HEK293 (cell line): ENCODE measurements around the gene MPHOSPH9.

Experiments
- CTCF ChIA-PET: fragments of 350-600 bp; formaldehyde crosslinking; extraction: SDS; loops from one replicate; lab custom pipeline; 2021; ENCODE audit warnings: antibody characterized with exemption; lab: Yijun Ruan, JAX
- POLR2A ChIA-PET: fragments of 300-600 bp; formaldehyde crosslinking; extraction: SDS; loops from one replicate; lab custom pipeline; 2020; ENCODE audit warnings: antibody characterized with exemption, inconsistent platforms; lab: Yijun Ruan, JAX
- H3K27ac ChIP-seq: fragments of 200-500 bp; sonication (Bioruptor generic); 2 replicates; pipeline ENCODE4 v1.5.1; 2014; ENCODE audit warnings: low read depth, low read length, control low read depth, inconsistent platforms; ENCODE audit errors: extremely low read depth
- H3K36me3 ChIP-seq, 2 experiments: fragments of 200-500 bp in 1 of 2; sonication (Bioruptor generic) in 1 of 2; 1 replicate in 1 of 2; 2 replicates in 1 of 2; pipeline ENCODE4 v1.5.1; 2014 to 2017; ENCODE audit warnings: inconsistent platforms in 2 of 2, low read length in 2 of 2; ENCODE audit not compliant: control insufficient read depth in 2 of 2, insufficient read depth in 1 of 2
- H3K4me1 ChIP-seq: fragments of 200-500 bp; sonication (Bioruptor generic); 2 replicates; pipeline ENCODE4 v1.5.1; 2014; ENCODE audit warnings: mild to moderate bottlenecking, low read length, inconsistent platforms; ENCODE audit not compliant: control insufficient read depth, insufficient read depth
- H3K4me3 ChIP-seq: 2 replicates; pipeline ENCODE4 v1.5.1; 2011; ENCODE audit warnings: low read depth, mild to moderate bottlenecking, control low read depth, low read length, moderate library complexity
- H3K9me3 ChIP-seq: fragments of 200-500 bp; sonication (Bioruptor generic); 2 replicates; pipeline ENCODE4 v1.5.1; 2014; ENCODE audit warnings: low read depth, low read length, inconsistent platforms; ENCODE audit not compliant: control insufficient read depth, insufficient read depth
- BCL11A ChIP-seq: fragments of 450-650 bp; formaldehyde crosslinking; IDR thresholded peaks from 2 replicates; pipeline ENCODE4 v1.5.1; 2016; ENCODE audit warnings: low read depth, missing biosample characterization, missing genetic modification characterization
- ELK4 ChIP-seq: IDR thresholded peaks from 2 replicates; pipeline ENCODE4 v1.6.1; 2011; ENCODE audit warnings: mild to moderate bottlenecking, low read depth, low read length, borderline replicate concordance
- OVOL3 ChIP-seq: fragments of 450-650 bp; formaldehyde crosslinking; IDR thresholded peaks from 2 replicates; pipeline ENCODE4 v1.5.1; 2016; ENCODE audit warnings: missing biosample characterization, missing genetic modification characterization
- ZBTB11 ChIP-seq: fragments of 450-650 bp; formaldehyde crosslinking; conservative IDR thresholded peaks from 2 replicates; pipeline ENCODE4 v1.5.1; 2016; ENCODE audit warnings: low read depth, missing biosample characterization, missing genetic modification characterization
- ZEB2 ChIP-seq: fragments of 450-650 bp; formaldehyde crosslinking; IDR thresholded peaks from 2 replicates; pipeline ENCODE4 v1.5.1; 2016; ENCODE audit warnings: missing biosample characterization, missing genetic modification characterization
- ZNF10 ChIP-seq: fragments of 450-650 bp; formaldehyde crosslinking; IDR thresholded peaks from 2 replicates; pipeline ENCODE4 v1.5.1; 2017; ENCODE audit warnings: missing biosample characterization, missing genetic modification characterization
- ZNF202 ChIP-seq: fragments of 450-650 bp; formaldehyde crosslinking; IDR thresholded peaks from 2 replicates; pipeline ENCODE4 v1.5.1; 2016; ENCODE audit warnings: missing biosample characterization, missing genetic modification characterization, borderline replicate concordance
- ZNF266 ChIP-seq: fragments of 450-650 bp; formaldehyde crosslinking; IDR thresholded peaks from 2 replicates; pipeline ENCODE4 v1.5.1; 2016; ENCODE audit warnings: missing biosample characterization, missing genetic modification characterization, low read depth
- ZNF518A ChIP-seq: fragments of 450-650 bp; formaldehyde crosslinking; conservative IDR thresholded peaks from 2 replicates; pipeline ENCODE4 v1.5.1; 2016; ENCODE audit warnings: low read depth, missing biosample characterization, missing genetic modification characterization
- ZNF521 ChIP-seq: fragments of 450-650 bp; formaldehyde crosslinking; IDR thresholded peaks from 2 replicates; pipeline ENCODE4 v1.5.1; 2017; ENCODE audit warnings: missing biosample characterization, mild to moderate bottlenecking, missing genetic modification characterization
- ZNF548 ChIP-seq: fragments of 450-650 bp; formaldehyde crosslinking; IDR thresholded peaks from 2 replicates; pipeline ENCODE4 v1.5.1; 2016; ENCODE audit warnings: missing biosample characterization, missing genetic modification characterization
- ZNF580 ChIP-seq: fragments of 450-650 bp; formaldehyde crosslinking; IDR thresholded peaks from 2 replicates; pipeline ENCODE4 v1.5.1; 2016; ENCODE audit warnings: missing biosample characterization, missing genetic modification characterization
- ZNF623 ChIP-seq: fragments of 450-650 bp; formaldehyde crosslinking; IDR thresholded peaks from 2 replicates; pipeline ENCODE4 v1.5.1; 2016; ENCODE audit warnings: missing biosample characterization, missing genetic modification characterization

The MPHOSPH9 gene

GRCh38 chr12:123261196-123261595 lies 28.3 kb upstream of the MPHOSPH9 start:
- no peak overlapping the region for H3K27ac ChIP-seq
- ChIA-PET CTCF (interaction anchor here (0.9 kb wide), 1 partner anchor 9 kb away, joined by 4 read pairs; no protein-coding TSS in a partner anchor), POLR2A (no interaction called here)
- no peaks in the 10 kb centered on the region for H3K4me1 ChIP-seq
- peaks cover 55 to 94% of the 10 kb centered on the region in 2 experiments for H3K36me3 ChIP-seq
- no peak for TF ChIP-seq ZNF623 (tag by site-specific recombination)
- no peaks in the 10 kb centered on the region for H3K9me3 ChIP-seq
- H3K4me3 ChIP-seq, result no peak overlapping the region

- Histone ChIP-seq H3K36me3 (peaks cover 61 to 92% of the 10 kb centered on the region in 2 experiments), H3K9me3 (no peaks in the 10 kb centered on the region), H3K4me3 (no peak overlapping the region), H3K27ac (no peak overlapping the region)
- CTCF ChIA-PET, result no interaction called here
- POLR2A ChIA-PET, result no interaction called here
- TF ChIP-seq ZNF518A (tag by site-specific recombination) (no peak), ZNF548 (tag by site-specific recombination) (no peak), ZBTB11 (no peak), ZEB2 (tag by site-specific recombination) (no peak), ELK4 (no peak), OVOL3 (tag by site-specific recombination) (no peak), ZNF266 (no peak), ZNF580 (tag by site-specific recombination) (no peak), ZNF202 (tag by site-specific recombination) (no peak), ZNF521 (tag by site-specific recombination) (no peak), ZNF10 (tag by site-specific recombination) (no peak), BCL11A (tag by site-specific recombination) (no peak)
- TF ChIP-seq, all 188 proteins: peak for 0
- H3K4me1 ChIP-seq, result no peaks in the 10 kb centered on the region
Measured at GRCh38 chr12:123260081-123260480, 27.1 kb upstream of the MPHOSPH9 start.
